Islet of Langerhans (tissue), 1 donor: Measurements from ENCODE around the gene IFT22.
"Not testable (repeated sequence)": the region's sequence is repeated elsewhere in the genome, so short reads cannot be mapped to it uniquely, and the experiment has no call there.

ENCODE experiments used
- FAIRE-seq: peaks from one replicate; lab custom pipeline; 2011; peaks lifted over from hg19 to GRCh38; lab: Jason Lieb, UNC

IFT22 gene

GRCh38 chr7:101321491-101322401, at the start of gene IFT22:
Gene IFT22 (minus strand): TSS chr7:101321812. CDS start chr7:101321709, 103 bp downstream.
- FAIRE-seq, result no peak

- FAIRE-seq, result no peak
These were observed 49.2 kb upstream of the IFT22 start for GRCh38 chr7:101370836-101371235.

GRCh38 chr7:101368422-101369165, 47.0 kb upstream of the IFT22 start:
- no peak for FAIRE-seq

GRCh38 chr7:101367676-101368075, 46.1 kb upstream of the IFT22 start:
- no peak for FAIRE-seq

- no peak for FAIRE-seq
These were observed 44.3 kb upstream of the IFT22 start for GRCh38 chr7:101365956-101366355.

GRCh38 chr7:101363734-101364374, 42.2 kb upstream of the IFT22 start:
- FAIRE-seq, result no peak

GRCh38 chr7:101363196-101363733, 41.7 kb upstream of the IFT22 start:
- FAIRE-seq, result no peak

GRCh38 chr7:101362334-101363195, 41.0 kb upstream of the IFT22 start, which contains the start of gene COL26A1:
Gene COL26A1 (plus strand): TSS chr7:101362875. CDS start chr7:101363033, 158 bp downstream.
- no peak for FAIRE-seq

- FAIRE-seq, result no peak
These were observed 35.8 kb upstream of the IFT22 start for GRCh38 chr7:101357433-101357832.

- no peak for FAIRE-seq
These were observed 31.3 kb upstream of the IFT22 start for GRCh38 chr7:101352920-101353308.

- not testable (repeated sequence) for FAIRE-seq
These were observed 27.7 kb upstream of the IFT22 start for GRCh38 chr7:101349300-101349699.

- FAIRE-seq, result not testable (repeated sequence)
These were observed 26.9 kb upstream of the IFT22 start for GRCh38 chr7:101348456-101349067.

GRCh38 chr7:101347477-101347876, 25.9 kb upstream of the IFT22 start:
- FAIRE-seq, result no peak

- FAIRE-seq, result no peak
These were observed 21.3 kb upstream of the IFT22 start for GRCh38 chr7:101342892-101343291.

- no peak for FAIRE-seq
These were observed 18.8 kb upstream of the IFT22 start for GRCh38 chr7:101340379-101340778.

GRCh38 chr7:101333912-101334311, 12.3 kb upstream of the IFT22 start:
- FAIRE-seq, result no peak

- no peak for FAIRE-seq
These were observed 10.4 kb upstream of the IFT22 start for GRCh38 chr7:101332026-101332425.

GRCh38 chr7:101330011-101330484, 8.4 kb upstream of the IFT22 start:
- FAIRE-seq, result no peak

- no peak for FAIRE-seq
These were observed 6.5 kb upstream of the IFT22 start for GRCh38 chr7:101328159-101328558.

- FAIRE-seq, result no peak
These were observed 2.2 kb downstream of the IFT22 start for GRCh38 chr7:101319401-101319800.

GRCh38 chr7:101315336-101315735, 6.3 kb downstream of the IFT22 start:
- FAIRE-seq, result no peak
